Gastrocnemius medialis (tissue), 4 donors: ENCODE results near the gene CCDC93. TPM values are rescaled to one million over a fixed set of nuclear protein-coding genes. Genes with fewer than 3 reads are reported as not detected.

Experiments used
- ATAC-seq, 2 donors: fragments of 150-250 bp; one replicate each; pipeline ENCODE4 v1.9.1; 2016
- DNase-seq, 2 donors: peaks; one replicate each; pipeline ENCODE4 v3.0.0-alpha.2; 2019
- H3K27ac ChIP-seq, 4 donors: fragments of 200-600 bp; sonication (generic); 1 replicate in 1 of 4; 2 replicates in 3 of 4; pipeline ENCODE4 v1.5.1; 2016 to 2018; ENCODE audit warnings: mild to moderate bottlenecking in 2 of 4, moderate library complexity in 1 of 4
- H3K27me3 ChIP-seq, 3 donors: fragments of 200-600 bp; sonication (generic) in 2 of 3; 1 replicate in 1 of 3; 2 replicates in 2 of 3; pipeline versions ENCODE4 v1.5.1 to v1.6.0; 2016 to 2019; ENCODE audit warnings: mild to moderate bottlenecking in 1 of 3, moderate library complexity in 1 of 3
- H3K36me3 ChIP-seq, 2 donors: fragments of 200-600 bp; sonication (generic) in 1 of 2; one replicate each; pipeline ENCODE4 v1.5.1; 2017 to 2018
- H3K4me1 ChIP-seq, 2 donors: fragments of 200-600 bp; sonication (generic) in 1 of 2; one replicate each; pipeline ENCODE4 v1.5.1; 2016 to 2017; ENCODE audit warnings: mild to moderate bottlenecking in 2 of 2
- H3K4me3 ChIP-seq, 4 donors: fragments of 200-600 bp; sonication (generic) in 3 of 4; 1 replicate in 1 of 4; 2 replicates in 3 of 4; pipeline ENCODE4 v1.5.1; 2016 to 2019; ENCODE audit warnings: mild to moderate bottlenecking in 2 of 4
- H3K9me3 ChIP-seq, 3 donors: fragments of 200-600 bp; sonication (generic) in 2 of 3; 1 replicate in 1 of 3; 2 replicates in 2 of 3; pipeline ENCODE4 v1.5.1; 2016 to 2019
- POLR2A ChIP-seq, 2 donors: fragments of 450-650 bp; IDR thresholded peaks; one replicate each; pipeline ENCODE4 v1.6.1; 2017; ENCODE audit warnings: antibody characterized with exemption in 2 of 2, mild to moderate bottlenecking in 2 of 2, moderate library complexity in 2 of 2
- in situ Hi-C, 4 donors: fragments of 200-750 bp; cut with MboI; loops; one replicate each; pipeline versions ENCODE4 v1.15.0 to v1.8.0; 2017; ENCODE audit warnings: low sequenced_read_pairs in 4 of 4
- intact Hi-C: fragments of 100-400 bp; cut with DNase I; formaldehyde crosslinking; loops from one replicate; pipeline ENCODE4 v1.15.1; 2023; ENCODE audit warnings: low total_unique reads
- total RNA-seq, 4 donors: library from RNA; depleted of rRNA; stranded (reverse); fragments of >200 nt; gene quantifications; one replicate each; pipeline versions ENCODE4 v1.1.0 to v1.2.3, GENCODE V29; 2016
- TF ChIP-seq, protein P1 (sequence below), 5 experiments: fragments of 450-650 bp in 3 of 5; fragments of 200-600 bp in 2 of 5; sonication (generic) in 2 of 5; IDR thresholded peaks in 4 of 5; conservative IDR thresholded peaks in 1 of 5; 1 replicate in 4 of 5; 2 replicates in 1 of 5; pipeline ENCODE4 v1.5.1; 2016 to 2019; ENCODE audit warnings: antibody characterized with exemption in 5 of 5, mild to moderate bottlenecking in 3 of 5, moderate library complexity in 3 of 5

The CCDC93 gene
- total RNA-seq, 4 donors from 2014 or later = 9.6 to 13.6 (median 12.8) TPM

DNA sequence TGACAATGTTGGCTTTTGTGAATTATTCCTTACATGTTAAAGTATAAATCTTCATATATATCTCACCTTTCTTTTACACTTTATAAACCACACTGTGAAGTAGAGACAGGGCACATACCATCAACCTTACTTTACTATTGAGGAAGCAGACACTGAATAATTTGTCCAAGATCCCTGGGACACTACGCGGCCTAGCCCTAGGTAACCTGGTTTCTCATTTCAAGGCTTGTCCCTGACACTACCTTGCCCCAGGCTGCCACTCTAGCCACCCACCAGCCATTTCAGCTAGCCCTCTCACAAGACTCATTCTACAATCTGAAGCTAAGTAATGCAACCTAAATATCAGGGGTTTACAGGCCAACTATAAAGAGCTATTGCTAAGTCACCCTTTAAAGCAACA lies 26.7 kb downstream of the CCDC93 start:
- Histone ChIP-seq H3K9me3 (no peaks in the 10 kb centered on the region), H3K4me1 (peaks cover 12 to 13% of the 10 kb centered on the region in 2 donors), H3K27me3 (no peaks in the 10 kb centered on the region), H3K36me3 (peaks cover 3 to 25% of the 10 kb centered on the region in 2 donors), H3K27ac (peak overlapping the region in 1 of 4 donors; percentile 16), H3K4me3 (no peak overlapping the region)
- intact Hi-C loops (no loop called here), in situ Hi-C loops (no loop called here)
- ATAC-seq = peak in 1 of 2 donors; percentile 84
- DNase-seq = no peak
- TF ChIP-seq POLR2A (IDR thresholded peaks at IDR 0.05) = no peak
- TF ChIP-seq, protein P1, sequence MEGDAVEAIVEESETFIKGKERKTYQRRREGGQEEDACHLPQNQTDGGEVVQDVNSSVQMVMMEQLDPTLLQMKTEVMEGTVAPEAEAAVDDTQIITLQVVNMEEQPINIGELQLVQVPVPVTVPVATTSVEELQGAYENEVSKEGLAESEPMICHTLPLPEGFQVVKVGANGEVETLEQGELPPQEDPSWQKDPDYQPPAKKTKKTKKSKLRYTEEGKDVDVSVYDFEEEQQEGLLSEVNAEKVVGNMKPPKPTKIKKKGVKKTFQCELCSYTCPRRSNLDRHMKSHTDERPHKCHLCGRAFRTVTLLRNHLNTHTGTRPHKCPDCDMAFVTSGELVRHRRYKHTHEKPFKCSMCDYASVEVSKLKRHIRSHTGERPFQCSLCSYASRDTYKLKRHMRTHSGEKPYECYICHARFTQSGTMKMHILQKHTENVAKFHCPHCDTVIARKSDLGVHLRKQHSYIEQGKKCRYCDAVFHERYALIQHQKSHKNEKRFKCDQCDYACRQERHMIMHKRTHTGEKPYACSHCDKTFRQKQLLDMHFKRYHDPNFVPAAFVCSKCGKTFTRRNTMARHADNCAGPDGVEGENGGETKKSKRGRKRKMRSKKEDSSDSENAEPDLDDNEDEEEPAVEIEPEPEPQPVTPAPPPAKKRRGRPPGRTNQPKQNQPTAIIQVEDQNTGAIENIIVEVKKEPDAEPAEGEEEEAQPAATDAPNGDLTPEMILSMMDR (IDR thresholded peaks at IDR 0.05 in 4 of 5, conservative IDR thresholded peaks at IDR 0.05 in 1 of 5) = no peak

DNA sequence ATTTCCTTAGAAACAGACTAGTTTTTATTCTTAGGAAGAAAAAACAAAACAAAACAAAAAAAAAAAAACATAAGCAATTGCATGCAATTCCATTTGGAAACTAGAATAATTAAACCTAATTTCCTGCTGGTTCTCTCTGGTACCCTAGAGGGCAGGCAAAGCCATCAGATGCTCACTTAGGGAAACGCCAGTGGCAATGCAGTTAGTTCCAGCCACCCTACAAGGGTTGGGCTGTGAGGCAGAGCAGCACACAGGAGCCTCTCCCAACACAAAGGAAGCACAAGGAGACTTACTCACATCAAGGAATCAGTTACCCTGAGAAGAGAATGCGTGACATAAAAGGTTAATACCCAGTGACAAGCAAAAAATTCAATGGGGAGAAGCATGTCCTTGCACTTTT lies 28.8 kb downstream of the CCDC93 start:
- H3K9me3 ChIP-seq = no peaks in the 10 kb centered on the region
- intact Hi-C loops (no loop called here), in situ Hi-C loops (no loop called here)
- DNase-seq (no peak), ATAC-seq (no peak)
- peaks cover 12 to 13% of the 10 kb centered on the region in 2 donors for H3K4me1 ChIP-seq
- H3K27me3 ChIP-seq = no peaks in the 10 kb centered on the region
- H3K36me3 ChIP-seq = peaks cover 3 to 11% of the 10 kb centered on the region in 2 donors
- H3K27ac ChIP-seq = no peak overlapping the region
- no peak overlapping the region for H3K4me3 ChIP-seq
- no peak for TF ChIP-seq POLR2A (IDR thresholded peaks at IDR 0.05)
- TF ChIP-seq, protein P1 (IDR thresholded peaks at IDR 0.05 in 4 of 5, conservative IDR thresholded peaks at IDR 0.05 in 1 of 5) = no peak

DNA sequence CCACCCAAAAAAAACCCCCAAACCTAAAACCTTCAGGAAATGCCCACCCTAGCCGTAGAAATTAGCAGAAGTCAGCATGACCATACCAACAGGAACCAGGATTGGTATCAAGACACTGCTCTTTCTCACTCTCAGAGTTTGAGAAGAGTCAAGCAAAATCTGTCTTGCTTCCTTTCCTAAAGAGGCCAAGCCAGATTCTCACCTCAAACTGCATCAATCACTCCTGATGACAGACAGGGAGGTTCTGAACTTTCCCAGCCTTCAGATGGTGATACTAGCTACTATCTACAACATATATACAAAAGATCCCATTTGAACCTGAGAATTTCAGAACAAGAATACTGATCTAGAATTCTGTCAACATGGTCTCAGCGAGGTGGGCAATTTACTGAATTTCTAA lies 29.7 kb downstream of the CCDC93 start:
- H3K4me1 ChIP-seq = peaks cover 12 to 13% of the 10 kb centered on the region in 2 donors
- no peak for TF ChIP-seq POLR2A (IDR thresholded peaks at IDR 0.05)
- TF ChIP-seq, protein P1 (IDR thresholded peaks at IDR 0.05 in 4 of 5, conservative IDR thresholded peaks at IDR 0.05 in 1 of 5) = no peak
- H3K36me3 ChIP-seq = peaks cover 2 to 3% of the 10 kb centered on the region in 2 donors
- intact Hi-C loops (no loop called here), in situ Hi-C loops (no loop called here)
- ATAC-seq (no peak), DNase-seq (no peak)
- H3K9me3 ChIP-seq = no peaks in the 10 kb centered on the region
- H3K4me3 ChIP-seq = no peak overlapping the region
- H3K27ac ChIP-seq = no peak overlapping the region
- H3K27me3 ChIP-seq = no peaks in the 10 kb centered on the region

DNA sequence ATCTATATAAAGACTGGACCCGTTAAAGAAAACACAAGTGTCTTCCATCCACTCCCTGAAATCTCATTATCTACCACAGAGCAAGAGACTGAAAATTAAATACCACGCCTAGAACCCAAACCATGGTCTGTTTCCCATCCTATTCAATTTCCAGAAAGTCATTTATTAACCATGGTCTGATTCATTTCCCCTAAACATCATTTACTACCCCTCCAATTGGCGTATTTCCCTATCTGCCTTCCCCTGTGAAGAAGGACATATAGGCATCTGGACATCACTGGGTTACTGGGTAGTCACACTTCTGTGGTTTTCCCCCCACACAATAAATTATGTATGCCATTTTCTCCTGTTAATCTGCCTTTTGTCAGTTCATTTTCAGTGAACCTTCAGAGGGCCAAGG lies 30.8 kb downstream of the CCDC93 start:
- Histone ChIP-seq H3K27ac (no peak overlapping the region), H3K27me3 (no peaks in the 10 kb centered on the region), H3K4me1 (peaks cover 12 to 18% of the 10 kb centered on the region in 2 donors), H3K4me3 (no peak overlapping the region), H3K9me3 (no peaks in the 10 kb centered on the region), H3K36me3 (peaks cover 0 to 3% of the 10 kb centered on the region in 2 donors)
- TF ChIP-seq POLR2A (IDR thresholded peaks at IDR 0.05) = no peak
- in situ Hi-C loops (no loop called here), intact Hi-C loops (no loop called here)
- DNase-seq (no peak), ATAC-seq (no peak)

DNA sequence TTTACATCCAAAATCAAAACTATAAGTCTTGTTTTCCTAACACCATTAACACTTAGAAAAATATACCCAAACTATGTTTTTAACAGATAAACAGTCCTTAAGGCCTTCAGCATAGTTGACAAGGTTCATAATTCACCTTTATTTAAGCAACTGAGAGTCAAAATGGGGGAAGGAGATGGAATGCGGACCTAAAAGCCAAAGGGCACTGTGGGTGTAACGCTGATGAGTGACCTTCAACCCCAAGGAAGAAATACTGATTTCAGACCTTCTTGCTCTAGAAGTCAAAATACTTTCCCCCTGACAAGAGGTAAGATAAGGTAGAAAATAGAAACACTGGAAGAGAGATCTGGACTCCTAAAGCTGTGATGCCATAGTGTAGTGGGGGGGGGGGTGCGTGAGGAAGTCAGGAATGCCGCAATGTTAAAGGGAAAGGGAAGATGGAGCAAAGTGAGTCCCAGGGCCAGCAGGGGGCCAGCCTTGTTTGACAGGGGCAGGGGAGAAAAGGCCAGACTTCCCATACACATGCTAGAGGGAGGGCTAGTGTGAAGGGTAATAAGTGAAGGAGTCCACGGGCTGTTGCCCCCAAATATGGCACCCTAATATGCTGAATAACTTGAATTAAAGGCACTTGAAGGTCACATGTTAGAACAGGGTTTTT lies 31.4 kb downstream of the CCDC93 start:
- no peaks in the 10 kb centered on the region for H3K27me3 ChIP-seq
- intact Hi-C loops (no loop called here), in situ Hi-C loops (no loop called here)
- peaks cover 12 to 15% of the 10 kb centered on the region in 2 donors for H3K4me1 ChIP-seq
- no peak for TF ChIP-seq POLR2A (IDR thresholded peaks at IDR 0.05)
- TF ChIP-seq, protein P1 (IDR thresholded peaks at IDR 0.05 in 4 of 5, conservative IDR thresholded peaks at IDR 0.05 in 1 of 5) = no peak
- H3K4me3 ChIP-seq = no peak overlapping the region
- peaks cover 3% of the 10 kb centered on the region in 2 donors for H3K36me3 ChIP-seq
- H3K9me3 ChIP-seq = no peaks in the 10 kb centered on the region
- DNase-seq (no peak), ATAC-seq (no peak)
- no peak overlapping the region for H3K27ac ChIP-seq
